ENCODE results near the gene IL4. TPM values are rescaled to one million over a fixed set of nuclear protein-coding genes. Genes with fewer than 3 reads are reported as not detected.

The IL4 gene
- total RNA-seq, 1 donor from 2014 or later = not detected

GRCh38 chr5:132656774-132657355 lies 16.9 kb upstream of the IL4 start:
- intact Hi-C loops (cut with micrococcal nuclease) = no loop called here
- ATAC-seq = no peak

GRCh38 chr5:132657676-132658380 lies 16.0 kb upstream of the IL4 start, which contains the start of gene IL13:
Gene IL13 (plus strand): TSS chr5:132658173. CDS start chr5:132658187, 14 bp downstream.
- no peak for DNase-seq
- ATAC-seq = no peak
- intact Hi-C loops (cut with micrococcal nuclease) = no loop called here

More at GRCh38 chr5:132656774-132657355, 16.9 kb upstream of the IL4 start:
- no peak for DNase-seq

- intact Hi-C loops (cut with micrococcal nuclease) = no loop called here
- ATAC-seq (no peak), DNase-seq (no peak)
Observed at GRCh38 chr5:132658381-132659302, 15.1 kb upstream of the IL4 start.

GRCh38 chr5:132659598-132660493 lies 13.9 kb upstream of the IL4 start:
- no peak for DNase-seq
- intact Hi-C loops (cut with micrococcal nuclease) = no loop called here
- ATAC-seq = no peak

GRCh38 chr5:132661231-132662003 lies 12.4 kb upstream of the IL4 start:
- no peak for ATAC-seq
- no peak for DNase-seq
- intact Hi-C loops (cut with micrococcal nuclease) = no loop called here

- intact Hi-C loops (cut with micrococcal nuclease) = no loop called here
- ATAC-seq (no peak), DNase-seq (no peak)
Observed at GRCh38 chr5:132662004-132662401, 11.8 kb upstream of the IL4 start.

- ATAC-seq (no peak), DNase-seq (no peak)
- intact Hi-C loops (cut with micrococcal nuclease) = no loop called here
Observed at GRCh38 chr5:132662925-132663770, 10.6 kb upstream of the IL4 start.

- DNase-seq (no peak), ATAC-seq (no peak)
- intact Hi-C loops (cut with micrococcal nuclease) = no loop called here
Observed at GRCh38 chr5:132663771-132664695, 9.8 kb upstream of the IL4 start.

- no peak for ATAC-seq
- intact Hi-C loops (cut with micrococcal nuclease) = no loop called here
Observed at GRCh38 chr5:132664696-132665209, 9.0 kb upstream of the IL4 start.

GRCh38 chr5:132665574-132666080 lies 8.2 kb upstream of the IL4 start:
- intact Hi-C loops (cut with micrococcal nuclease) = no loop called here
- DNase-seq (no peak), ATAC-seq (no peak)

More at GRCh38 chr5:132664696-132665209, 9.0 kb upstream of the IL4 start:
- DNase-seq = no peak

- no peak for ATAC-seq
- DNase-seq = no peak
- intact Hi-C loops (cut with micrococcal nuclease) = no loop called here
Observed at GRCh38 chr5:132666310-132667123, 7.3 kb upstream of the IL4 start.

- no peak for DNase-seq
- no peak for ATAC-seq
- intact Hi-C loops (cut with micrococcal nuclease) = no loop called here
Observed at GRCh38 chr5:132667309-132667708, 6.5 kb upstream of the IL4 start.

GRCh38 chr5:132667761-132668705 lies 5.8 kb upstream of the IL4 start:
- ATAC-seq (no peak), DNase-seq (no peak)
- intact Hi-C loops (cut with micrococcal nuclease) = no loop called here

Data from left ventricle myocardium superior (tissue), 1 donor.